ENCODE measurements around the gene PPHLN1.

- TF ChIP-seq CTCF (IDR thresholded peaks at IDR 0.05; ENCODE audit: borderline replicate concordance, extremely low read depth, low read length, poor library complexity, severe bottlenecking) (no peak), EZH2 (IDR thresholded peaks at IDR 0.05; ENCODE audit: borderline replicate concordance, low read depth, low read length, severe bottlenecking) (no peak)
These were observed 102.9 kb downstream of the PPHLN1 start for GRCh38 chr12:42428850-42429249.

Measured in DND-41 (cell line).